IMR-90 (cell line): Measurements from ENCODE around the gene MAP7. TPM values are rescaled to one million over a fixed set of nuclear protein-coding genes. Genes with fewer than 3 reads are reported as not detected.

ENCODE experiments used
- ATAC-seq: fragments of 200-7000 bp; cut with Tn5 transposase; 2 replicates; pipeline ENCODE4 v1.9.1; 2020; ENCODE audit warnings: low read depth, mild to moderate bottlenecking, moderate library complexity
- BruUV-seq: library from RNA; stranded (reverse); fragments of 400-500 nt; replicated peaks from 2 replicates; lab custom pipeline; 2021; lab: Mats Ljungman, UMichigan
- CTCF ChIA-PET: fragments of 300-600 bp; formaldehyde crosslinking; extraction: SDS; loops from one replicate; lab custom pipeline; 2021; ENCODE audit warnings: antibody characterized with exemption; lab: Yijun Ruan, JAX
- POLR2A ChIA-PET: fragments of 300-600 bp; sonication (Branson Sonifier 250); formaldehyde crosslinking; loops from one replicate; lab custom pipeline; 2022; ENCODE audit warnings: antibody characterized with exemption; ENCODE audit not compliant: unreplicated experiment; lab: Charles Lee
- DNase-seq: peaks from one replicate; pipeline ENCODE4 v3.0.0; 2013
- H2AFZ ChIP-seq: replicated peaks from 2 replicates; pipeline ENCODE3; 2013; ENCODE audit warnings: low read length, mild to moderate bottlenecking; ENCODE audit not compliant: poor library complexity
- H2AK5ac ChIP-seq: 2 replicates; pipeline ENCODE4 v1.6.1; 2013; ENCODE audit warnings: low read depth, low read length, inconsistent platforms
- H2AK9ac ChIP-seq: replicated peaks from 2 replicates; pipeline ENCODE3; 2013; ENCODE audit warnings: mild to moderate bottlenecking, low read depth, low read length, moderate library complexity; ENCODE audit not compliant: poor library complexity
- H2BK120ac ChIP-seq: 2 replicates; pipeline ENCODE4 v1.6.1; 2013; ENCODE audit warnings: low read depth, low read length, inconsistent platforms
- H2BK15ac ChIP-seq: 3 replicates; pipeline ENCODE4 v1.6.1; 2013; ENCODE audit warnings: low read depth, low read length, inconsistent platforms
- H2BK20ac ChIP-seq: 2 replicates; pipeline ENCODE4 v1.6.1; 2013; ENCODE audit warnings: low read depth, mild to moderate bottlenecking, inconsistent platforms, low read length, moderate library complexity
- H2BK5ac ChIP-seq: 2 replicates; pipeline ENCODE4 v1.6.1; 2013; ENCODE audit warnings: mild to moderate bottlenecking, low read depth, low read length, inconsistent platforms; ENCODE audit not compliant: poor library complexity, severe bottlenecking
- H3K14ac ChIP-seq: replicated peaks from 2 replicates; pipeline ENCODE4 v1.6.1; 2013; ENCODE audit warnings: low read depth, low read length, inconsistent platforms
- H3K18ac ChIP-seq: 2 replicates; pipeline ENCODE4 v1.6.1; 2013; ENCODE audit warnings: low read depth, low read length, control low read depth
- H3K23ac ChIP-seq: 2 replicates; pipeline ENCODE4 v1.6.1; 2013; ENCODE audit warnings: low read depth, low read length, inconsistent platforms
- H3K27ac ChIP-seq: 2 replicates; pipeline ENCODE4 v1.5.1; 2013; ENCODE audit warnings: mild to moderate bottlenecking, control low read depth, low read length; ENCODE audit not compliant: insufficient read depth
- H3K27me3 ChIP-seq: 2 replicates; pipeline ENCODE4 v1.6.1; 2013; ENCODE audit warnings: low read length; ENCODE audit not compliant: control insufficient read depth, insufficient read depth
- H3K36me3 ChIP-seq: 2 replicates; pipeline ENCODE4 v1.6.1; 2013; ENCODE audit warnings: low read length, mixed read lengths; ENCODE audit not compliant: control insufficient read depth, insufficient read depth
- H3K4ac ChIP-seq: 2 replicates; pipeline ENCODE4 v1.6.1; 2013; ENCODE audit warnings: low read depth, low read length, inconsistent platforms
- H3K4me1 ChIP-seq: 2 replicates; pipeline ENCODE4 v1.6.1; 2013; ENCODE audit warnings: low read length, mixed read lengths; ENCODE audit not compliant: control insufficient read depth, insufficient read depth
- H3K4me2 ChIP-seq: 2 replicates; pipeline ENCODE4 v1.6.1; 2013; ENCODE audit warnings: low read depth, mild to moderate bottlenecking, control low read depth, low read length, moderate library complexity
- H3K4me3 ChIP-seq: 2 replicates; pipeline ENCODE4 v1.5.1; 2013; ENCODE audit warnings: low read depth, mild to moderate bottlenecking, control low read depth, low read length, moderate library complexity; ENCODE audit not compliant: insufficient read depth
- H3K56ac ChIP-seq: 2 replicates; pipeline ENCODE4 v1.6.1; 2013; ENCODE audit warnings: low read length, inconsistent platforms; ENCODE audit not compliant: insufficient read depth; ENCODE audit errors: extremely low read depth
- H3K79me1 ChIP-seq, 2 experiments: 2 replicates each; pipeline ENCODE4 v1.6.1; 2013; ENCODE audit warnings: low read length in 2 of 2, inconsistent platforms in 1 of 2, low read depth in 1 of 2
- H3K9ac ChIP-seq: 2 replicates; pipeline ENCODE4 v1.6.1; 2013; ENCODE audit warnings: low read depth, low read length, control low read depth
- H3K9me1 ChIP-seq: 2 replicates; pipeline ENCODE4 v1.6.1; 2013; ENCODE audit warnings: low read length, inconsistent platforms; ENCODE audit not compliant: insufficient read depth
- H3K9me3 ChIP-seq: 2 replicates; pipeline ENCODE4 v1.6.1; 2013; ENCODE audit warnings: low read length; ENCODE audit not compliant: control insufficient read depth, insufficient read depth
- H4K20me1 ChIP-seq: 2 replicates; pipeline ENCODE4 v1.6.1; 2013; ENCODE audit warnings: low read length, inconsistent platforms; ENCODE audit not compliant: insufficient read depth
- H4K5ac ChIP-seq: 2 replicates; pipeline ENCODE4 v1.6.1; 2013; ENCODE audit warnings: mild to moderate bottlenecking, low read depth, low read length, control low read depth
- H4K8ac ChIP-seq, 2 experiments: 2 replicates each; pipeline ENCODE4 v1.6.1; 2013; ENCODE audit warnings: low read depth in 2 of 2, low read length in 2 of 2, control low read depth in 1 of 2, inconsistent platforms in 1 of 2
- H4K91ac ChIP-seq: 2 replicates; pipeline ENCODE4 v1.6.1; 2013; ENCODE audit warnings: low read depth, low read length, inconsistent platforms; ENCODE audit not compliant: insufficient read depth
- BHLHE40 ChIP-seq: fragments of 150-350 bp; IDR thresholded peaks from 2 replicates; pipeline ENCODE4 v1.6.1; 2016; ENCODE audit warnings: mild to moderate bottlenecking, low read depth, low read length
- CEBPB ChIP-seq: IDR thresholded peaks from 2 replicates; pipeline ENCODE4 v1.6.1; 2012; ENCODE audit warnings: low read depth, low read length, improper control_type of control experiment
- CHD1 ChIP-seq: IDR thresholded peaks from 2 replicates; pipeline ENCODE4 v1.6.1; 2012; ENCODE audit warnings: low read depth, low read length, improper control_type of control experiment
- ELK1 ChIP-seq: fragments of 150-350 bp; IDR thresholded peaks from 2 replicates; pipeline ENCODE4 v1.6.1; 2016; ENCODE audit warnings: low read depth, mild to moderate bottlenecking, low read length, moderate library complexity, borderline replicate concordance
- FOS ChIP-seq: fragments of 150-350 bp; IDR thresholded peaks from 2 replicates; pipeline ENCODE4 v1.6.1; 2016; ENCODE audit warnings: low read depth, low read length
- MAFK ChIP-seq: IDR thresholded peaks from 2 replicates; pipeline ENCODE4 v1.6.1; 2012; ENCODE audit warnings: low read depth, low read length, improper control_type of control experiment
- MAZ ChIP-seq: IDR thresholded peaks from 2 replicates; pipeline ENCODE4 v1.6.1; 2012; ENCODE audit warnings: low read depth, mild to moderate bottlenecking, low read length, improper control_type of control experiment, moderate library complexity, borderline replicate concordance
- MXI1 ChIP-seq: IDR thresholded peaks from 2 replicates; pipeline ENCODE4 v1.6.1; 2012; ENCODE audit warnings: low read depth, mild to moderate bottlenecking, low read length, moderate library complexity, borderline replicate concordance
- NFE2L2 ChIP-seq: fragments of 150-350 bp; IDR thresholded peaks from 2 replicates; pipeline ENCODE4 v1.6.1; 2016; ENCODE audit warnings: low read depth, mild to moderate bottlenecking, low read length
- POLR2A ChIP-seq: IDR thresholded peaks from 2 replicates; pipeline ENCODE4 v1.6.1; 2012; ENCODE audit warnings: mild to moderate bottlenecking, low read depth, low read length
- RAD21 ChIP-seq: IDR thresholded peaks from 2 replicates; pipeline ENCODE4 v1.6.1; 2012; ENCODE audit warnings: low read length, improper control_type of control experiment
- RCOR1 ChIP-seq: IDR thresholded peaks from 2 replicates; pipeline ENCODE4 v1.6.1; 2012; ENCODE audit warnings: mild to moderate bottlenecking, low read length, improper control_type of control experiment; ENCODE audit not compliant: insufficient replicate concordance
- RFX5 ChIP-seq: IDR thresholded peaks from 2 replicates; pipeline ENCODE4 v1.8.0; 2012; ENCODE audit warnings: low read depth, mild to moderate bottlenecking, low read length, moderate library complexity
- SMC3 ChIP-seq: fragments of 150-350 bp; IDR thresholded peaks from 2 replicates; pipeline ENCODE4 v1.6.1; 2016; ENCODE audit warnings: low read depth, mild to moderate bottlenecking, antibody characterized with exemption, low read length, moderate library complexity
- WGBS, 2 experiments: methylation state at CpG; one replicate each; pipeline versions ENCODE4 v1.1.5 to v1.1.7; 2013; ENCODE audit warnings: missing lambda C conversion rate in 2 of 2; ENCODE audit not compliant: insufficient read length in 1 of 2; ENCODE audit errors: extremely low coverage in 2 of 2; 5-methylcytosine and 5-hydroxymethylcytosine counted together
- dilution Hi-C: fragments of 300-500 bp; cut with HindIII; formaldehyde crosslinking; loops from one replicate; pipeline ENCODE4 v1.14.3; 2018; ENCODE audit warnings: low sequenced_read_pairs; ENCODE audit not compliant: unreplicated experiment
- in situ Hi-C: fragments of 300-500 bp; cut with MboI; formaldehyde crosslinking; loops from 3 replicates; pipeline ENCODE4 v1.14.3; 2019; ENCODE audit warnings: low sequenced_read_pairs, inconsistent platforms, mixed read lengths
- intact Hi-C: fragments of 100-400 bp; cut with micrococcal nuclease; formaldehyde crosslinking; loops from 2 replicates; pipeline ENCODE4 v1.10.0; 2022
- polyA plus RNA-seq, 3 experiments: library from polyadenylated mRNA; depleted of rRNA; stranded (reverse); fragments of >200 nt; gene quantifications; 2 replicates each; pipeline ENCODE4 v1.2.3, GENCODE V29; 2012; ENCODE audit warnings: low replicate concordance in 1 of 3
- total RNA-seq: library from RNA; depleted of rRNA; stranded (reverse); fragments of >200 nt; gene quantifications from 2 replicates; pipeline ENCODE4 v1.2.3, GENCODE V29; 2012
- TF ChIP-seq, protein P1 (sequence below): conservative IDR thresholded peaks from 2 replicates; pipeline ENCODE4 v1.5.1; 2012; ENCODE audit warnings: mild to moderate bottlenecking, low read depth, low read length, improper control_type of control experiment
- TF ChIP-seq, protein P2 (sequence below): fragments of 150-350 bp; IDR thresholded peaks from 2 replicates; pipeline ENCODE4 v1.6.1; 2017; ENCODE audit warnings: mild to moderate bottlenecking, antibody characterized with exemption, low read length, low read depth

MAP7 gene
- total and polyA plus RNA-seq, 2 of the 4 experiments (the other 2 are of a cell fraction): 0.19 to 0.36 TPM

DNA sequence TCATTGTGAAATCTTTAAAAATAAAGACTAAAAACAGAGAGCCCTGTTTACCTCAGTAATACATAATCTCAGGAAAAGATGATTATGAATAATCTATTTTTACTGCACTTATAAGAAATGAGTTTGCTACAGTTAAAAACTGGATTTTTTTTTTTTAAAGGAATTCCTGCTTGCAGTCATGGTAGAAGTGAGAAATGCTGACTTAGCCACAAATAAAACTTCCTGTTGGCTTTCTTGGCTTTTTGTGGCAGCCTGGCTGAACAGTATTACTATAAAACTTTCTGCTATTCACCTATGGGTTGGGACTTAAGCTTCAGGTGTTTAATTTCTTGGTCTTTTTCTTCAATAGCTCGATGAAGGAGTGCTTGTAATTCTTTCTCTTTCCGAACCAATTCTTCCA is 12.0 kb upstream of the MAP7 start:
- H3K23ac ChIP-seq: no peak overlapping the region
- no TSS peak for BruUV-seq
- H3K9me3 ChIP-seq: no peaks in the 10 kb centered on the region
- H3K4ac ChIP-seq: no peak overlapping the region
- no peak overlapping the region for H2AK9ac ChIP-seq
- no peak overlapping the region for H3K4me3 ChIP-seq
- no peak for DNase-seq
- no peaks in the 10 kb centered on the region for H3K27me3 ChIP-seq
- peaks cover 3% of the 10 kb centered on the region; the same call in 1 of the 2 replicates for H3K9me1 ChIP-seq
- no peak for TF ChIP-seq SMC3
- no peak for TF ChIP-seq MAZ
- no peak for TF ChIP-seq CHD1
- TF ChIP-seq CEBPB: no peak
- no peak for TF ChIP-seq MAFK
- no peak for TF ChIP-seq RAD21
- TF ChIP-seq ELK1: no peak
- TF ChIP-seq RCOR1: no peak
- TF ChIP-seq RFX5: no peak
- TF ChIP-seq, protein P1, sequence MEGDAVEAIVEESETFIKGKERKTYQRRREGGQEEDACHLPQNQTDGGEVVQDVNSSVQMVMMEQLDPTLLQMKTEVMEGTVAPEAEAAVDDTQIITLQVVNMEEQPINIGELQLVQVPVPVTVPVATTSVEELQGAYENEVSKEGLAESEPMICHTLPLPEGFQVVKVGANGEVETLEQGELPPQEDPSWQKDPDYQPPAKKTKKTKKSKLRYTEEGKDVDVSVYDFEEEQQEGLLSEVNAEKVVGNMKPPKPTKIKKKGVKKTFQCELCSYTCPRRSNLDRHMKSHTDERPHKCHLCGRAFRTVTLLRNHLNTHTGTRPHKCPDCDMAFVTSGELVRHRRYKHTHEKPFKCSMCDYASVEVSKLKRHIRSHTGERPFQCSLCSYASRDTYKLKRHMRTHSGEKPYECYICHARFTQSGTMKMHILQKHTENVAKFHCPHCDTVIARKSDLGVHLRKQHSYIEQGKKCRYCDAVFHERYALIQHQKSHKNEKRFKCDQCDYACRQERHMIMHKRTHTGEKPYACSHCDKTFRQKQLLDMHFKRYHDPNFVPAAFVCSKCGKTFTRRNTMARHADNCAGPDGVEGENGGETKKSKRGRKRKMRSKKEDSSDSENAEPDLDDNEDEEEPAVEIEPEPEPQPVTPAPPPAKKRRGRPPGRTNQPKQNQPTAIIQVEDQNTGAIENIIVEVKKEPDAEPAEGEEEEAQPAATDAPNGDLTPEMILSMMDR: no peak
- TF ChIP-seq, protein P2, sequence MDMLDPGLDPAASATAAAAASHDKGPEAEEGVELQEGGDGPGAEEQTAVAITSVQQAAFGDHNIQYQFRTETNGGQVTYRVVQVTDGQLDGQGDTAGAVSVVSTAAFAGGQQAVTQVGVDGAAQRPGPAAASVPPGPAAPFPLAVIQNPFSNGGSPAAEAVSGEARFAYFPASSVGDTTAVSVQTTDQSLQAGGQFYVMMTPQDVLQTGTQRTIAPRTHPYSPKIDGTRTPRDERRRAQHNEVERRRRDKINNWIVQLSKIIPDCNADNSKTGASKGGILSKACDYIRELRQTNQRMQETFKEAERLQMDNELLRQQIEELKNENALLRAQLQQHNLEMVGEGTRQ: no peak
- TF ChIP-seq BHLHE40: no peak
- TF ChIP-seq POLR2A: no peak
- no peak for TF ChIP-seq FOS
- TF ChIP-seq MXI1: no peak
- no peak for TF ChIP-seq NFE2L2
- H4K5ac ChIP-seq: no peak overlapping the region
- no peak overlapping the region for H2BK20ac ChIP-seq
- WGBS, 2 experiments: no CpG with 5 or more reads among the region's 2 CpGs
- in situ Hi-C loops: no loop called here
- no peak overlapping the region for H2BK5ac ChIP-seq
- no peaks in the 10 kb centered on the region; the same call in 1 of the 2 replicates for H4K20me1 ChIP-seq
- no peak overlapping the region for H4K8ac ChIP-seq
- no peak overlapping the region for H3K4me2 ChIP-seq
- peaks cover 0 to 6% of the 10 kb centered on the region in 2 experiments; a peak in 2 of 4 replicates for H3K79me1 ChIP-seq
- peaks cover 6% of the 10 kb centered on the region for H3K36me3 ChIP-seq
- no peak for ATAC-seq
- H3K56ac ChIP-seq: no peak overlapping the region
- no peak overlapping the region for H2BK120ac ChIP-seq
- H2AK5ac ChIP-seq: no peak overlapping the region
- H3K27ac ChIP-seq: no peak overlapping the region
- no peak overlapping the region for H3K9ac ChIP-seq
- intact Hi-C loops: no loop called here
- H3K4me1 ChIP-seq: peaks cover 2% of the 10 kb centered on the region; the same call in 1 of the 2 replicates
- no peak overlapping the region for H3K18ac ChIP-seq
- dilution Hi-C loops: no loop called here
- H2BK15ac ChIP-seq: no peak overlapping the region
- no peak overlapping the region for H2AFZ ChIP-seq
- H3K14ac ChIP-seq: no peak overlapping the region
- ChIA-PET POLR2A (no interaction called here), CTCF (interaction anchor here (0.6 kb wide), 1 partner anchor 1446 kb away, joined by 5 read pairs; no protein-coding TSS in a partner anchor)
- H4K91ac ChIP-seq: no peak overlapping the region
